Naive thymus-derived CD4-positive, alpha-beta T cell (primary cell): ENCODE data around the gene OTOP1. TPM values are rescaled to one million over a fixed set of nuclear protein-coding genes. Genes with fewer than 3 reads are reported as not detected.
A peak's percentile ranks its signal among the peaks of the same experiment; 100 is the strongest.
"Not testable (repeated sequence)": the region's sequence is repeated elsewhere in the genome, so short reads cannot be mapped to it uniquely, and the experiment has no call there.

ENCODE experiments used
- ATAC-seq: fragments of 150-1000 bp; cut with Tn5 transposase; 2 replicates; pipeline ENCODE4 v1.10.0; 2021; ENCODE audit warnings: mild to moderate bottlenecking, moderate library complexity
- CTCF ChIA-PET: fragments of 350-600 bp; sonication (Branson Sonifier 250); formaldehyde crosslinking; loops from one replicate; lab custom pipeline; 2021; ENCODE audit warnings: antibody characterized with exemption; lab: Charles Lee
- POLR2A ChIA-PET: fragments of 350-600 bp; sonication (Branson Sonifier 250); formaldehyde crosslinking; loops from one replicate; lab custom pipeline; 2021; ENCODE audit warnings: antibody characterized with exemption, inconsistent platforms; lab: Charles Lee
- DNase-seq, 9 donors: peaks; one replicate each; pipeline versions ENCODE4 v3.0.0 to v3.0.0-alpha.2; 2020 to 2022; ENCODE audit warnings: mixed read lengths in 1 of 9
- H3K27ac ChIP-seq: one replicate; pipeline ENCODE4 v1.7.0; 2013; ENCODE audit warnings: mild to moderate bottlenecking, low read depth, low read length, moderate library complexity
- H3K27me3 ChIP-seq, 2 donors: one replicate each; pipeline ENCODE4 v1.7.0; 2013; ENCODE audit warnings: low read length in 2 of 2, mild to moderate bottlenecking in 2 of 2, moderate library complexity in 2 of 2; ENCODE audit not compliant: control insufficient read depth in 2 of 2, insufficient read depth in 2 of 2
- H3K36me3 ChIP-seq, 3 experiments: 1 replicate in 2 of 3; 2 replicates in 1 of 3; pipeline ENCODE4 v1.7.0; 2013; ENCODE audit warnings: low read length in 3 of 3, mild to moderate bottlenecking in 3 of 3, moderate library complexity in 1 of 3; ENCODE audit not compliant: insufficient read depth in 3 of 3, control insufficient read depth in 2 of 3
- H3K4me1 ChIP-seq, 2 donors: one replicate each; pipeline ENCODE4 v1.7.0; 2013; ENCODE audit warnings: low read length in 2 of 2, mild to moderate bottlenecking in 2 of 2, moderate library complexity in 1 of 2; ENCODE audit not compliant: control insufficient read depth in 2 of 2, insufficient read depth in 2 of 2
- H3K4me3 ChIP-seq: 2 replicates; pipeline ENCODE4 v1.7.0; 2013; ENCODE audit warnings: mild to moderate bottlenecking, low read length
- H3K9me3 ChIP-seq, 3 experiments: 1 replicate in 2 of 3; 2 replicates in 1 of 3; pipeline ENCODE4 v1.7.0; 2013; ENCODE audit warnings: low read length in 3 of 3; ENCODE audit not compliant: control insufficient read depth in 2 of 3
- H3K27ac Mint-ChIP-seq, 9 donors: one replicate each; pipeline ENCODE4 v1.8.0; 2020 to 2022; ENCODE audit warnings: mixed read lengths in 9 of 9, mild to moderate bottlenecking in 8 of 9, moderate library complexity in 5 of 9, inconsistent platforms in 2 of 9
- H3K27me3 Mint-ChIP-seq, 5 donors: one replicate each; pipeline ENCODE4 v1.8.0; 2021 to 2022; ENCODE audit warnings: mixed read lengths in 5 of 5, mild to moderate bottlenecking in 1 of 5
- H3K36me3 Mint-ChIP-seq, 5 donors: one replicate each; pipeline ENCODE4 v1.8.0; 2020 to 2022; ENCODE audit warnings: mixed read lengths in 5 of 5, mild to moderate bottlenecking in 3 of 5, inconsistent platforms in 1 of 5
- H3K4me1 Mint-ChIP-seq, 7 donors: one replicate each; pipeline ENCODE4 v1.8.0; 2020 to 2022; ENCODE audit warnings: mixed read lengths in 7 of 7, mild to moderate bottlenecking in 3 of 7, inconsistent platforms in 1 of 7
- H3K4me3 Mint-ChIP-seq, 10 donors: one replicate each; pipeline ENCODE4 v1.8.0; 2020 to 2022; ENCODE audit warnings: mild to moderate bottlenecking in 10 of 10, mixed read lengths in 10 of 10, moderate library complexity in 6 of 10, inconsistent platforms in 2 of 10
- H3K9me3 Mint-ChIP-seq, 11 donors: one replicate each; pipeline ENCODE4 v1.8.0; 2020 to 2022; ENCODE audit warnings: mixed read lengths in 11 of 11, mild to moderate bottlenecking in 4 of 11, inconsistent platforms in 1 of 11, moderate library complexity in 1 of 11
- intact Hi-C, 2 donors: fragments of 100-400 bp; cut with micrococcal nuclease; formaldehyde crosslinking; loops; one replicate each; pipeline ENCODE4 v1.15.1; 2023
- polyA plus RNA-seq, 2 donors: library from polyadenylated mRNA; unstranded; fragments of 300-500 nt; fragmentation: Illumina TruSeq; gene quantifications; one replicate each; pipeline ENCODE4 v1.2.3, GENCODE V29; 2021
- total RNA-seq, 6 experiments: library from RNA in 5 of 6; stranded (reverse) in 5 of 6; gene quantifications; 1 replicate in 5 of 6; 2 replicates in 1 of 6; pipeline ENCODE4 v1.2.3 and lab custom pipeline; 2021 to 2026

The OTOP1 gene
- total and polyA plus RNA-seq, 7 experiments from 2014 or later, result not detected

- Histone ChIP-seq H3K9me3 (no peaks in the 10 kb centered on the region), H3K4me1 (peaks cover 8 to 22% of the 10 kb centered on the region in 2 donors), H3K27me3 (no peaks in the 10 kb centered on the region), H3K27ac (peak within 1 kb of the TSS; percentile 84), H3K36me3 (peaks cover 6 to 25% (median 7%) of the 10 kb centered on the region in 3 experiments), H3K4me3 (peak within 1 kb of the TSS; percentile 89)
- CTCF ChIA-PET, result interaction anchor here (0.7 to 1.1 kb wide), 4 partner anchors 12 to 183 kb away, joined by 3 to 7 read pairs (median 3); no protein-coding TSS in a partner anchor
- DNase-seq, result peak; percentile 83 to 92 (median 90)
- H3K27ac Mint-ChIP-seq, result peak within 1 kb of the TSS; percentile 96 to 99 (median 98)
- peaks cover 24 to 54% (median 41%) of the 10 kb centered on the region in 7 donors for H3K4me1 Mint-ChIP-seq
- POLR2A ChIA-PET, result interaction anchor here (0.7 to 2.3 kb wide), 14 partner anchors 8 to 294 kb away, joined by 3 to 15 read pairs (median 4); partner anchors contain the start of genes LYAR, NSG1, STX18 and ZBTB49
- H3K4me3 Mint-ChIP-seq, result peak within 1 kb of the TSS; percentile 91 to 98 (median 96)
- peaks cover 4 to 19% (median 14%) of the 10 kb centered on the region in 5 donors for H3K36me3 Mint-ChIP-seq
- intact Hi-C loops, result loop anchor here (1.0 to 10.0 kb wide), 5 partner anchors 42 to 294 kb away; partner anchors contain the start of genes LYAR (in 2 of the 2), STX18 (in 2 of the 2) and ZBTB49 (in 2 of the 2)
- peaks cover 0 to 7% (median 0%) of the 10 kb centered on the region in 5 donors for H3K27me3 Mint-ChIP-seq
- peaks cover 0 to 3% (median 0%) of the 10 kb centered on the region in 11 donors for H3K9me3 Mint-ChIP-seq
- ATAC-seq, result peak; percentile 98
Observed at GRCh38 chr4:4248029-4248884, 21.5 kb upstream of the OTOP1 start, which contains the start of gene TMEM128. Gene TMEM128 (minus strand): TSS chr4:4248223. CDS start chr4:4248202, 21 bp downstream.

DNA sequence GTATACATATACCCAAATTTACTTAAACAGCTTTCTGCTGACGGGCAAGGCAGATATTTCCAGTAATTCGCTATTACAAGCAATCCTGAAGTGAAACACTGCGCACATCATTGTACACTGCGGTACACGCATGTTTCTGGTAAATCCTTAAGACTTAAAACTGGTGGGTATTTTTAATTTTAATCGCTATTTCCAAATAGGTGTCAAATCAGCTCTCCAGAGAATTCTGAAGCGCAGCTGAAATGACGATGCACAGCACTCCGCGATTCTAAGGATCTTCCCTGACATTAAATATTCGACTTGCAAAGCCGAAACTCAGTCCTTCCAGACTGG lies 20.9 kb upstream of the OTOP1 start:
- intact Hi-C loops, result loop anchor here (1.0 to 10.0 kb wide), 5 partner anchors 43 to 295 kb away; partner anchors contain the start of genes LYAR (in 2 of the 2), STX18 (in 2 of the 2) and ZBTB49 (in 2 of the 2)
- Mint-ChIP-seq H3K27ac (peak overlapping the region; percentile 66 to 99 (median 97)), H3K9me3 (peaks cover 0 to 3% (median 0%) of the 10 kb centered on the region in 11 donors), H3K36me3 (peaks cover 4 to 19% (median 14%) of the 10 kb centered on the region in 5 donors), H3K4me3 (peak overlapping the region; percentile 91 to 98 (median 96)), H3K4me1 (peaks cover 24 to 51% (median 41%) of the 10 kb centered on the region in 7 donors), H3K27me3 (peaks cover 0 to 3% (median 0%) of the 10 kb centered on the region in 5 donors)
- ATAC-seq (peak; percentile 12), DNase-seq (no peak)
- peak overlapping the region; percentile 84 for H3K27ac ChIP-seq
- no peaks in the 10 kb centered on the region for H3K27me3 ChIP-seq
- no peaks in the 10 kb centered on the region for H3K9me3 ChIP-seq
- ChIA-PET POLR2A (interaction anchor here (0.7 to 2.3 kb wide), 13 partner anchors 9 to 294 kb away, joined by 3 to 15 read pairs (median 4); partner anchors contain the start of genes LYAR, NSG1, STX18 and ZBTB49), CTCF (interaction anchor here (0.7 to 0.8 kb wide), 2 partner anchors 97 to 184 kb away, joined by 3 read pairs; no protein-coding TSS in a partner anchor)
- peaks cover 8 to 22% of the 10 kb centered on the region in 2 donors for H3K4me1 ChIP-seq
- H3K36me3 ChIP-seq, result peaks cover 6 to 29% (median 7%) of the 10 kb centered on the region in 3 experiments
- peak overlapping the region; percentile 89 for H3K4me3 ChIP-seq

GRCh38 chr4:4245172-4245571 lies 18.4 kb upstream of the OTOP1 start:
- ATAC-seq (no peak), DNase-seq (no peak)
- no peak overlapping the region for H3K4me3 ChIP-seq
- peaks cover 22 to 54% (median 45%) of the 10 kb centered on the region in 7 donors for H3K4me1 Mint-ChIP-seq
- H3K27ac Mint-ChIP-seq, result peak overlapping the region in 3 of 9 donors; percentile 42 to 81 (median 75)
- no peak overlapping the region for H3K4me3 Mint-ChIP-seq
- intact Hi-C loops, result loop anchor here in 1 of 2 donors (10.0 kb wide), 1 partner anchor 290 kb away; no protein-coding TSS in a partner anchor
- no peaks in the 10 kb centered on the region for H3K27me3 ChIP-seq
- H3K4me1 ChIP-seq, result peaks cover 8 to 22% of the 10 kb centered on the region in 2 donors
- peaks cover 7 to 48% (median 12%) of the 10 kb centered on the region in 3 experiments for H3K36me3 ChIP-seq
- no peaks in the 10 kb centered on the region for H3K27me3 Mint-ChIP-seq
- H3K9me3 Mint-ChIP-seq, result peaks cover 0 to 3% (median 0%) of the 10 kb centered on the region in 11 donors
- peaks cover 4 to 29% (median 24%) of the 10 kb centered on the region in 5 donors for H3K36me3 Mint-ChIP-seq
- POLR2A ChIA-PET, result interaction anchor here (0.6 to 1.0 kb wide), 2 partner anchors 103 to 254 kb away, joined by 3 read pairs; no protein-coding TSS in a partner anchor
- CTCF ChIA-PET, result no interaction called here
- no peaks in the 10 kb centered on the region for H3K9me3 ChIP-seq
- no peak overlapping the region for H3K27ac ChIP-seq

DNA sequence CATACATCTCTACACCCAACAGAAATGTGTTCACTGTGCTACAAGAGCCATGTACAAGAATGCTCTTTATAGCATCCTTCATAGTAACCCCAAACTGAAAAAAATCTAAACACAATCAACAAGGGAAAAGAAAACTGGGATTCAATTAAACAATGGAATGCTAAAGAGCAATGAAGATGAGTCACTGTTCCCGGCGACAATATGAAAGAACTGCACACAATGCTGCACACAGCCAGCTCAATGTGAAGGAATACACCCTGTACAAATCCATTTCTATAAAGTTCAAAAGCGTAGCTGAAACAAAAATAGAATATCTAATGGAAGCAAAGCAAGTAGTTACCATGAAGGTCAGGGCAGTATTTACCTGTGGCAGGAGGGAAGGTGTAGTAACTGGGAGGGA lies 12.8 kb upstream of the OTOP1 start:
- DNase-seq, H3K27ac ChIP-seq, intact Hi-C loops, H3K9me3 ChIP-seq, H3K4me3 Mint-ChIP-seq, CTCF ChIA-PET, H3K4me1 ChIP-seq, H3K27ac Mint-ChIP-seq, H3K9me3 Mint-ChIP-seq, ATAC-seq, POLR2A ChIA-PET, H3K27me3 Mint-ChIP-seq, H3K4me3 ChIP-seq, H3K27me3 ChIP-seq: not testable (repeated sequence)
- peaks cover 7 to 69% (median 11%) of the 10 kb centered on the region in 3 experiments for H3K36me3 ChIP-seq
- peaks cover 0 to 22% (median 13%) of the 10 kb centered on the region in 7 donors for H3K4me1 Mint-ChIP-seq
- peaks cover 19 to 53% (median 32%) of the 10 kb centered on the region in 5 donors for H3K36me3 Mint-ChIP-seq

- no peak for ATAC-seq
- H3K36me3 ChIP-seq, result peaks cover 0 to 21% (median 4%) of the 10 kb centered on the region in 3 experiments
- Mint-ChIP-seq H3K9me3 (peaks cover 0 to 24% (median 6%) of the 10 kb centered on the region in 11 donors), H3K27me3 (peaks cover 0 to 14% (median 6%) of the 10 kb centered on the region in 5 donors), H3K4me1 (no peaks in the 10 kb centered on the region), H3K27ac (peak overlapping the region in 1 of 9 donors; percentile 51), H3K4me3 (no peak overlapping the region), H3K36me3 (peaks cover 13 to 30% (median 19%) of the 10 kb centered on the region in 5 donors)
- H3K9me3 ChIP-seq, result no peaks in the 10 kb centered on the region
- no peak overlapping the region for H3K27ac ChIP-seq
- H3K4me1 ChIP-seq, result no peaks in the 10 kb centered on the region
- H3K4me3 ChIP-seq, result no peak overlapping the region
- POLR2A ChIA-PET, result no interaction called here
- H3K27me3 ChIP-seq, result no peaks in the 10 kb centered on the region
- CTCF ChIA-PET, result no interaction called here
- no peak for DNase-seq
- intact Hi-C loops, result no loop called here
Observed at GRCh38 chr4:4233610-4234009, 6.9 kb upstream of the OTOP1 start.

DNA sequence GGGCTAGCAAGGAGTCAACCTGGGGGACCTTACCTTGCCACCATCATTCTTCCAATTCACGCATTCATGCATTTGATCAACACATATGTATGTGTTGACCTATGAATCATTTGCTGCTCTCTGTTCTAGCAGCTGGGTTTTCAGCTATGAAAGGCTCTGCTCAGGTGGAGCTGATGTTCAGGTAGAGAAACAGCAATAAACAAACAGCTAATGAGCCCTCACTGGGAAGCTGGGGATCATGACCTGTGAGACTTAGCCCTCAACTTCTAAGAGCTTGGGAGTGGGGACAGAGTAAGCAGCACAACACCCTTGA lies 1.6 kb upstream of the OTOP1 start:
- peaks cover 41 to 60% (median 47%) of the 10 kb centered on the region in 5 donors for H3K27me3 Mint-ChIP-seq

More for the DNA sequence above, 1.6 kb upstream of the OTOP1 start:
- Mint-ChIP-seq H3K36me3 (peaks cover 0 to 13% (median 3%) of the 10 kb centered on the region in 5 donors), H3K27ac (no peak overlapping the region), H3K4me3 (peak overlapping the region in 2 of 10 donors; percentile 51 to 60), H3K4me1 (peaks cover 0 to 14% (median 12%) of the 10 kb centered on the region in 7 donors), H3K9me3 (peaks cover 0 to 16% (median 5%) of the 10 kb centered on the region in 11 donors)
- intact Hi-C loops, result no loop called here
- POLR2A ChIA-PET, result no interaction called here
- ATAC-seq (no peak), DNase-seq (no peak)
- no peak overlapping the region for H3K27ac ChIP-seq
- peaks cover 0 to 3% of the 10 kb centered on the region in 2 donors for H3K27me3 ChIP-seq
- CTCF ChIA-PET, result no interaction called here
- H3K4me3 ChIP-seq, result no peak overlapping the region
- no peaks in the 10 kb centered on the region for H3K4me1 ChIP-seq
- no peaks in the 10 kb centered on the region for H3K9me3 ChIP-seq
- no peaks in the 10 kb centered on the region for H3K36me3 ChIP-seq
